ENCODE results near the gene TTC29. TPM values are rescaled to one million over a fixed set of nuclear protein-coding genes. Genes with fewer than 3 reads are reported as not detected.

Gene TTC29, protein sequence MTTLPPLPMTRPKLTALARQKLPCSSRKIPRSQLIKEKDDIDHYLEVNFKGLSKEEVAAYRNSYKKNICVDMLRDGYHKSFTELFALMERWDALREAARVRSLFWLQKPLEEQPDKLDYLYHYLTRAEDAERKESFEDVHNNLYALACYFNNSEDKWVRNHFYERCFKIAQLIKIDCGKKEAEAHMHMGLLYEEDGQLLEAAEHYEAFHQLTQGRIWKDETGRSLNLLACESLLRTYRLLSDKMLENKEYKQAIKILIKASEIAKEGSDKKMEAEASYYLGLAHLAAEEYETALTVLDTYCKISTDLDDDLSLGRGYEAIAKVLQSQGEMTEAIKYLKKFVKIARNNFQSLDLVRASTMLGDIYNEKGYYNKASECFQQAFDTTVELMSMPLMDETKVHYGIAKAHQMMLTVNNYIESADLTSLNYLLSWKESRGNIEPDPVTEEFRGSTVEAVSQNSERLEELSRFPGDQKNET
- polyA plus RNA-seq (2011; rRNA removed): not detected in 2 replicates
- polyA plus RNA-seq (2012; cell fraction: cytosol; rRNA removed): not detected in 2 replicates
- polyA plus RNA-seq (2012; cell fraction: nucleus; rRNA removed): not detected in 2 replicates
- polyA plus RNA-seq (2017; fragmentation: RNase III; extraction: RNeasy Plus Mini Kit Qiagen cat#74134 plus additional on column Dnase treatment): not detected in 3 replicates
- polyA minus RNA-seq (2011; rRNA and poly(A)+ RNA removed): not detected in 2 replicates

DNA sequence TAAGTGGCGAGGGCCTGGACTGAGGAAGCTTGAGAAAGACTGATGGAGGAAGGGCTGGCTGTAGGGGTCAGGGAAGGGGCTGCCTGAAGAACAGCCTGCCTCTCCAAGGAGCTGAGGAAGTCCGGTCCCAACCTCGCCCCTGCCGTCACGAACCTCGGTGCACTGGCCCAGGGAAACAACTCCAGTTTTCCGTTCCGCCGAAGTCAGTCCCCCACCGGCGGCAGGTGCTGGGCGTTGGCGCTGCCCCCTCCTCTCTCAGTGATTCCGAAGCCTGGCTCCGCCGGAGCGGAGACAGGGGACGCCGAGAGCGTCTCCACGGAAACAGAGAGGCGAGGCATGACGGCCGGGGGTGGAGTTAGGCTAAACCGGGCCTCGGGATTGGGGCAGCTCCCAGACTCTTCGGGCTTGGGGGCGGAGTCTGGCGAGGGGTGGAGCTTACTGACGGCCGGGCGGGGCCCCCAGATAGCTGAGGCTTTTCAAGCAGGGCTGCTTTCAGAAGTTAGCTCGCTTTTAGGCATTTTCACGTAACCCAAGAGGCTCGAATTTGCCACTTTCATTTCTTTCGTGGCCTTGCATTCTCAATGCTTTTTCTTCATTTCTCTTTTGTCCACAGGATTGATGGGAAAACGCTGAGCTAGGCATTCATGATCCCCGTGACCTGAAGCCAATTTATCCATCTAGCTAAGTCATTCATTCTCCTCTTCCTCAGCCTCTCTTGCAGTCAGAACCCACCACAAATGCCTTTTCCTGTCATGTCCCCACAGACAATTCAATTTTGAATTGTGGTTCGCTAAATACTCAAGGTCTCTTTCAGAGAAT, at the start of gene TTC29:
Gene TTC29 (minus strand): TSS at position 309 of the 819 bp plus-strand sequence. CDS start 5,969 bp downstream, outside the sequence.
- POLR2A ChIA-PET: no interaction called here
- CTCF ChIA-PET: interaction anchor here (0.5 to 1.4 kb wide), 2 partner anchors 67 to 603 kb away, joined by 3 read pairs; no protein-coding TSS in a partner anchor
- TF ChIP-seq RNF2 (IDR thresholded peaks at IDR 0.05; ENCODE audit: borderline replicate concordance, low read depth) (0 out of 2 replicates have a peak, but pooled peaks have one; percentile 23), MAFK (IDR thresholded peaks at IDR 0.05; ENCODE audit: partially characterized antibody) (peak; percentile 85), HEYL (CRISPR knock-in tag; IDR thresholded peaks at IDR 0.05) (no peak), KDM5A (IDR thresholded peaks at IDR 0.05) (no peak)
- H3K4me1 ChIP-seq: 0 out of 3 replicates have a peak, but pooled peaks cover 3% of the 10 kb centered on the region
- peak within 1 kb of the TSS; percentile 72 for H3K4me2 ChIP-seq
- H3K9me3 ChIP-seq: no peaks in the 10 kb centered on the region
- H3K27ac ChIP-seq: no peak within 1 kb of the TSS
- DNase-seq (ENCODE audit: low read depth in 1 of 2, low spot score in 1 of 2) (peak; percentile 63 to 65), FAIRE-seq (no peak), ATAC-seq (peak; percentile 99 to 100)
- H3K4me3 ChIP-seq: peak within 1 kb of the TSS; percentile 49
- WGBS (ENCODE audit: missing lambda C conversion rate): under 1% methylated on average over 27 of the region's 39 CpGs

- Histone ChIP-seq H3K27ac (no peak overlapping the region), H3K4me1 (no peaks in the 10 kb centered on the region), H3K4me2 (no peak overlapping the region), H3K4me3 (no peak overlapping the region), H3K9me3 (no peaks in the 10 kb centered on the region)
- 41% methylated on average over 4 of the region's 4 CpGs for WGBS (ENCODE audit: missing lambda C conversion rate)
- FAIRE-seq (no peak), ATAC-seq (no peak), DNase-seq (ENCODE audit: low read depth in 1 of 2, low spot score in 1 of 2) (no peak)
- TF ChIP-seq TP53 (CRISPR knock-in tag; IDR thresholded peaks at IDR 0.05) (no peak), RFX5 (IDR thresholded peaks at IDR 0.05) (no peak), PBX3 (IDR thresholded peaks at IDR 0.05) (no peak), KDM5A (IDR thresholded peaks at IDR 0.05) (no peak), JUNB (IDR thresholded peaks at IDR 0.05) (no peak)
- TF ChIP-seq, protein P1, sequence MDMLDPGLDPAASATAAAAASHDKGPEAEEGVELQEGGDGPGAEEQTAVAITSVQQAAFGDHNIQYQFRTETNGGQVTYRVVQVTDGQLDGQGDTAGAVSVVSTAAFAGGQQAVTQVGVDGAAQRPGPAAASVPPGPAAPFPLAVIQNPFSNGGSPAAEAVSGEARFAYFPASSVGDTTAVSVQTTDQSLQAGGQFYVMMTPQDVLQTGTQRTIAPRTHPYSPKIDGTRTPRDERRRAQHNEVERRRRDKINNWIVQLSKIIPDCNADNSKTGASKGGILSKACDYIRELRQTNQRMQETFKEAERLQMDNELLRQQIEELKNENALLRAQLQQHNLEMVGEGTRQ (IDR thresholded peaks at IDR 0.05): no peak
- ChIA-PET POLR2A (no interaction called here), CTCF (no interaction called here)
Observed at GRCh38 chr4:146981651-146982050, 36.0 kb upstream of the TTC29 start.

GRCh38 chr4:146978641-146979040, 33.0 kb upstream of the TTC29 start:
- POLR2A ChIA-PET: no interaction called here
- WGBS (ENCODE audit: missing lambda C conversion rate): 4% methylated on average over 4 of the region's 4 CpGs
- TF ChIP-seq FOSB (CRISPR knock-in tag; IDR thresholded peaks at IDR 0.05) (no peak), KDM1A (IDR thresholded peaks at IDR 0.05; ENCODE audit: low read depth) (no peak), RCOR1 (IDR thresholded peaks at IDR 0.05; ENCODE audit: low read depth, low read length) (no peak), EP300 (IDR thresholded peaks at IDR 0.05) (no peak), RAD21 (conservative IDR thresholded peaks at IDR 0.05 in 1 of 2, IDR thresholded peaks at IDR 0.05 in 1 of 2) (no peak), FOXS1 (CRISPR knock-in tag; IDR thresholded peaks at IDR 0.05) (no peak), HDAC2 (IDR thresholded peaks at IDR 0.05) (no peak), EHF (CRISPR knock-in tag; IDR thresholded peaks at IDR 0.05) (no peak), FOSL2 (IDR thresholded peaks at IDR 0.05) (no peak), FOSL2 (CRISPR knock-in tag; IDR thresholded peaks at IDR 0.05) (no peak), ZSCAN20 (CRISPR knock-in tag; IDR thresholded peaks at IDR 0.05) (no peak), SREBF2 (IDR thresholded peaks at IDR 0.05) (no peak), JUNB (IDR thresholded peaks at IDR 0.05) (no peak), SMC3 (IDR thresholded peaks at IDR 0.05) (no peak), MAX (IDR thresholded peaks at IDR 0.05) (no peak)
- TF ChIP-seq, protein P2, sequence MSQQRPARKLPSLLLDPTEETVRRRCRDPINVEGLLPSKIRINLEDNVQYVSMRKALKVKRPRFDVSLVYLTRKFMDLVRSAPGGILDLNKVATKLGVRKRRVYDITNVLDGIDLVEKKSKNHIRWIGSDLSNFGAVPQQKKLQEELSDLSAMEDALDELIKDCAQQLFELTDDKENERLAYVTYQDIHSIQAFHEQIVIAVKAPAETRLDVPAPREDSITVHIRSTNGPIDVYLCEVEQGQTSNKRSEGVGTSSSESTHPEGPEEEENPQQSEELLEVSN (IDR thresholded peaks at IDR 0.05; ENCODE audit: borderline replicate concordance, low read depth): no peak
- TF ChIP-seq, protein P3, sequence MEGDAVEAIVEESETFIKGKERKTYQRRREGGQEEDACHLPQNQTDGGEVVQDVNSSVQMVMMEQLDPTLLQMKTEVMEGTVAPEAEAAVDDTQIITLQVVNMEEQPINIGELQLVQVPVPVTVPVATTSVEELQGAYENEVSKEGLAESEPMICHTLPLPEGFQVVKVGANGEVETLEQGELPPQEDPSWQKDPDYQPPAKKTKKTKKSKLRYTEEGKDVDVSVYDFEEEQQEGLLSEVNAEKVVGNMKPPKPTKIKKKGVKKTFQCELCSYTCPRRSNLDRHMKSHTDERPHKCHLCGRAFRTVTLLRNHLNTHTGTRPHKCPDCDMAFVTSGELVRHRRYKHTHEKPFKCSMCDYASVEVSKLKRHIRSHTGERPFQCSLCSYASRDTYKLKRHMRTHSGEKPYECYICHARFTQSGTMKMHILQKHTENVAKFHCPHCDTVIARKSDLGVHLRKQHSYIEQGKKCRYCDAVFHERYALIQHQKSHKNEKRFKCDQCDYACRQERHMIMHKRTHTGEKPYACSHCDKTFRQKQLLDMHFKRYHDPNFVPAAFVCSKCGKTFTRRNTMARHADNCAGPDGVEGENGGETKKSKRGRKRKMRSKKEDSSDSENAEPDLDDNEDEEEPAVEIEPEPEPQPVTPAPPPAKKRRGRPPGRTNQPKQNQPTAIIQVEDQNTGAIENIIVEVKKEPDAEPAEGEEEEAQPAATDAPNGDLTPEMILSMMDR (IDR thresholded peaks at IDR 0.05): no peak
- TF ChIP-seq, protein P4, sequence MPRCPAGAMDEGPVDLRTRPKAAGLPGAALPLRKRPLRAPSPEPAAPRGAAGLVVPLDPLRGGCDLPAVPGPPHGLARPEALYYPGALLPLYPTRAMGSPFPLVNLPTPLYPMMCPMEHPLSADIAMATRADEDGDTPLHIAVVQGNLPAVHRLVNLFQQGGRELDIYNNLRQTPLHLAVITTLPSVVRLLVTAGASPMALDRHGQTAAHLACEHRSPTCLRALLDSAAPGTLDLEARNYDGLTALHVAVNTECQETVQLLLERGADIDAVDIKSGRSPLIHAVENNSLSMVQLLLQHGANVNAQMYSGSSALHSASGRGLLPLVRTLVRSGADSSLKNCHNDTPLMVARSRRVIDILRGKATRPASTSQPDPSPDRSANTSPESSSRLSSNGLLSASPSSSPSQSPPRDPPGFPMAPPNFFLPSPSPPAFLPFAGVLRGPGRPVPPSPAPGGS (IDR thresholded peaks at IDR 0.05): no peak
- DNase-seq (ENCODE audit: low read depth in 1 of 2, low spot score in 1 of 2) (no peak), ATAC-seq (no peak), FAIRE-seq (no peak)
- H3K4me2 ChIP-seq: no peak overlapping the region
- no peak overlapping the region for H3K27ac ChIP-seq
- H3K4me3 ChIP-seq: no peak overlapping the region
- no peaks in the 10 kb centered on the region for H3K9me3 ChIP-seq
- CTCF ChIA-PET: no interaction called here
- H3K4me1 ChIP-seq: no peaks in the 10 kb centered on the region
